HG03457 (cell line): Measurements from ENCODE around the gene TEAD1.

Source experiments
- ATAC-seq: cut with Tn5 transposase; IDR thresholded peaks from one replicate; pipeline ENCODE4 v1.9.1; 2021; ENCODE audit warnings: moderate number of reproducible peaks; ENCODE audit not compliant: unreplicated experiment

The TEAD1 gene

GRCh38 chr11:12925520-12925919 is 251.3 kb downstream of the TEAD1 start:
- no peak for ATAC-seq

- ATAC-seq: no peak
Observed at GRCh38 chr11:12927221-12927620, 253.0 kb downstream of the TEAD1 start.

GRCh38 chr11:12927886-12928285 is 253.7 kb downstream of the TEAD1 start:
- no peak for ATAC-seq

GRCh38 chr11:12930850-12931249 is 256.6 kb downstream of the TEAD1 start:
- ATAC-seq: no peak

GRCh38 chr11:12932485-12932884 is 258.3 kb downstream of the TEAD1 start:
- no peak for ATAC-seq

GRCh38 chr11:12936200-12936599 is 262.0 kb downstream of the TEAD1 start:
- ATAC-seq: no peak

- no peak for ATAC-seq
Observed at GRCh38 chr11:12938590-12939247, 264.5 kb downstream of the TEAD1 start.

- no peak for ATAC-seq
Observed at GRCh38 chr11:12941671-12942070, 267.4 kb downstream of the TEAD1 start.

GRCh38 chr11:12942157-12942556 is 267.9 kb downstream of the TEAD1 start:
- ATAC-seq: no peak

GRCh38 chr11:12943311-12943710 is 269.1 kb downstream of the TEAD1 start:
- ATAC-seq: no peak

- no peak for ATAC-seq
Observed at GRCh38 chr11:12944889-12945288, 270.7 kb downstream of the TEAD1 start.

- no peak for ATAC-seq
Observed at GRCh38 chr11:12949453-12949852, 275.2 kb downstream of the TEAD1 start.

GRCh38 chr11:12950670-12951069 is 276.4 kb downstream of the TEAD1 start:
- ATAC-seq: no peak

- ATAC-seq: no peak
Observed at GRCh38 chr11:12951376-12951775, 277.2 kb downstream of the TEAD1 start.

GRCh38 chr11:12952094-12952493 is 277.9 kb downstream of the TEAD1 start:
- ATAC-seq: no peak

GRCh38 chr11:12958986-12959385 is 284.8 kb downstream of the TEAD1 start:
- no peak for ATAC-seq

- no peak for ATAC-seq
Observed at GRCh38 chr11:12961615-12962014, 287.4 kb downstream of the TEAD1 start.

- ATAC-seq: no peak
Observed at GRCh38 chr11:12962306-12962705, 288.1 kb downstream of the TEAD1 start.

- ATAC-seq: no peak
Observed at GRCh38 chr11:12963051-12963450, 288.8 kb downstream of the TEAD1 start.

GRCh38 chr11:12963792-12964536 is 289.7 kb downstream of the TEAD1 start:
- peak; percentile 79 for ATAC-seq

- no peak for ATAC-seq
Observed at GRCh38 chr11:12964650-12965049, 290.4 kb downstream of the TEAD1 start.

- ATAC-seq: no peak
Observed at GRCh38 chr11:12966002-12966401, 291.8 kb downstream of the TEAD1 start.

GRCh38 chr11:12968101-12968500 is 293.9 kb downstream of the TEAD1 start:
- ATAC-seq: no peak
